SH-SY5Y (cell line): ENCODE results near the gene PRKAA1.

ENCODE experiments used
- GATA2 ChIP-seq: IDR thresholded peaks from 2 replicates; pipeline ENCODE4 v1.6.1; 2011; ENCODE audit warnings: mild to moderate bottlenecking, low read depth, low read length
- GATA3 ChIP-seq: IDR thresholded peaks from 2 replicates; pipeline ENCODE4 v1.6.1; 2011; ENCODE audit warnings: low read depth, mild to moderate bottlenecking, low read length, moderate library complexity

Gene PRKAA1

DNA sequence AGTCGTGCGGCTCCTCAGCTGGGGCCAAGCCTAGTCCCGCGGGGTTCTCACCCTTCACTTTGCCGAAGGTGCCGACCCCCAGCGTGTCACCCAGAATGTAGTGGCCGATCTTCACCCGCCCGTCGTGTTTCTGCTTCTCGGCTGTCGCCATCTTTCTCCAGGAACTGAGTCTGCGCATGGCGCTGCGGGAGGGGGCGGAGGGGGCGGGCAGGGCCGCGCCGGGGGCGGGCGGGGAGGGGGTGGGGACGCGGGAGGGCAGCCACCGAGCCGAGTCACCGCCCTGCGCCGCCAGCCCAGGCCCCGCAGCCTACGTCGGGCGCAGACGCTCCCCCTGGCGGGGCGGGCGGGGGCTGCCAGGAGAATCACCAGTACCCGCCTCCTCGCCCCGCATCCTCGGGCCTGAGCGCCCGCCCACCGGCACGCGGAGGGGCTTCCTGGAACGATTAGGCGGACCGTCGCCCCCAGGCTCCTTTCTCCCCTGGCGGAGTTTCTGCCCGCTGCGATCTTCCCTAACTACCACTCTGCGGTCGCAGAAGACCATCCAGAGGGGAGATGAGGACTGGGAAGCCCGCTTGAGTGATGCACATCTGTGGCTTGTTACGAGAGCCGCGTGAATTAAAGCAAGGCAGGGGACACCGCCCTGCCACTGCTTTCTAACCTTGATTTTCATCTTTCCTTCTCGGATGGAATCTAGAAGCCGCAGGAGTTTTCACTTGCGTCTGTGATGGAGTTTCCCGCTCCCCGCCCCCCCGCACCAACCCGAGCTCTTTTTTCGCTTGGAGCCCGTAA, at the start of gene PRKAA1:
TSS of gene PRKAA1 (minus strand) at position 363 of the 789 bp plus-strand sequence. CDS start at position 178, 185 bp downstream.
- no peak for TF ChIP-seq GATA3
- no peak for TF ChIP-seq GATA2

DNA sequence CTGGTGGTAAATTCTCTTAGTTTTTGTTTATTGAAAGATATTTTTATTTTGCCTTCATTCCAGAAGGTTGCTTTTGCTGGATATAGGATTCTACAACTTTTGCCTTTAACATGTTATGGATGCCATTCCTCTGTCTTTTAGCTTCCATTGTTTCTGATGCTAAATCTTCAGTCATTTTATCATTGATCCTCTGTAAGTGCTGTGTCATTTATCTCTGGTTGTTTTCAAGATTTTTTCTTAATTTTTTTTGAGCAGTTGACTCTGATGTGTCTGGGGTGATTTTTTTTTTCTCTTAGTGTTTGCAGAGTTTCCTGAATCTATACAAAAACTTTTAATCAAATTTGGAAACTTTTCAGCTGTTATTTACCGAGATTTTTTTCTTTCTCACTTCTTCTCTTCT, 49.4 kb upstream of the PRKAA1 start:
- TF ChIP-seq GATA2, result no peak
- TF ChIP-seq GATA3, result no peak

- TF ChIP-seq GATA2 (no peak), GATA3 (no peak)
Observed at GRCh38 chr5:40846371-40846770, 48.2 kb upstream of the PRKAA1 start.

- no peak for TF ChIP-seq GATA3
- TF ChIP-seq GATA2, result no peak
Observed at GRCh38 chr5:40844565-40844964, 46.4 kb upstream of the PRKAA1 start.

DNA sequence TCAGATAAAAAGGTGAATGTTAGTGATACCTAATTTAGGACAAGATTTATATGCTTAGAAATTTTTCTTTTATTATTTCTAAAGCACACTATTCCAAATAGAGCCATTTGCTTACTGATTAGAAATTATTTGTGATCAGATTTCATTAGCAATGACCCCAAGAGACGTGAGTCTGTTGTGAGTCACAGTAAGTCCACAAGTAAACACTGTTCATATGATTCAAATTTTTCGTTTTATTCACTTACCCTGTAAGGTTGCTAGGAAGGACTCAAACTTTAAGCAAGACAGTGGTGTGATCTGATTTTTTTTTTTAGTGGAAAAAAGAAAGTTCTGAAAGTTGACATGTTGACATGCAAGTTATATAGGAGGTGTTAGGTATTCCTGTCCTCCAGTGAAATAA, 44.2 kb upstream of the PRKAA1 start:
- TF ChIP-seq GATA2 (no peak), GATA3 (no peak)

DNA sequence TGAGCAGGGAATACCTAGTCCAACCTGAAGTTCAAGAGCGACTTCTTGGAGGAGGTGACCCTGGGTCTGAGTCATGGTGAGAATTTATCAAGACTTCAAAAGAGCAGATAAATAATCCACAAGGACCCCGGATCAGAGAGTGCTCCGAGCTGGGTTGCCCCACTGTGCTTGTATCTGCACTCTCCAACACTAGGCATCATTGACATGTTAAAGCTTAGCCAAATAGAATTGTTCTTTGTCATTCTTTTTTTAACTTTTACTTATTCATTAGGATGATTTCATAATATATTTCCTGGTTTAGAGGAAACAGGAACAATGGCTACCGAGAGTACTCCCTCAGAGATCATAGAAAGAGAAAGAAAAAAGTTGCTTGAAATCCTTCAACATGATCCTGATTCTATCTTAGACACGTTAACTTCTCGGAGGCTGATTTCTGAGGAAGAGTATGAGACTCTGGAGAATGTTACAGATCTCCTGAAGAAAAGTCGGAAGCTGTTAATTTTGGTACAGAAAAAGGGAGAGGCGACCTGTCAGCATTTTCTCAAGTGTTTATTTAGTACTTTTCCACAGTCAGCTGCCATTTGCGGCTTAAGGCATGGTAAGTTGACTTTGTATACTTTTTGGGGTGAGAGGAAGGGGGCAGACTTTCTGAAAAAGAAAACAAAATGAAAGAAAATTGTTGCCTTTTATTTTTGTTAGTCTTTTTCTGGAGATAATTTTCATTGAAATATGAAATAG, 43.1 kb upstream of the PRKAA1 start, which contains the start of gene CARD6:
TSS of gene CARD6 (plus strand) at position 300 of the 738 bp plus-strand sequence. CDS start at position 316, 16 bp downstream.
- TF ChIP-seq GATA3 (no peak), GATA2 (no peak)

DNA sequence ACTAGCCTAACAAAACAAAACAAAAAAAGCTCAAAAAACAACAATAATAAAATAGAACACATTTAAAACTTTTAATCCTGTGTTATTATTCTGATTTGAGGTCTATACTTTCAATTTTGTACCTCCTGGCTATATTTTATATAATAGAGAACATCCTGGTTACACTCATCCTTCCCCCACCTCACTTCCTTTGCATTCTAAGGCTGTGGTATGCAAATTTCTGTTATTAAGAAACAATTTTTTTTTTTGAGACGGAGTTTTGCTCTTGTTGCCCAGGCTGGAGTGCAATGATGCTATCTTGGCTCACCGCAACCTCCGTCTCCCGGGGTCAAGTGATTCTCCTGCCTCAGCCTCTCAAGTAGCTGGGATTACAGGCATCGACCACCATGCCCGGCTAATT, 39.9 kb upstream of the PRKAA1 start:
- TF ChIP-seq GATA3 (no peak), GATA2 (no peak)

DNA sequence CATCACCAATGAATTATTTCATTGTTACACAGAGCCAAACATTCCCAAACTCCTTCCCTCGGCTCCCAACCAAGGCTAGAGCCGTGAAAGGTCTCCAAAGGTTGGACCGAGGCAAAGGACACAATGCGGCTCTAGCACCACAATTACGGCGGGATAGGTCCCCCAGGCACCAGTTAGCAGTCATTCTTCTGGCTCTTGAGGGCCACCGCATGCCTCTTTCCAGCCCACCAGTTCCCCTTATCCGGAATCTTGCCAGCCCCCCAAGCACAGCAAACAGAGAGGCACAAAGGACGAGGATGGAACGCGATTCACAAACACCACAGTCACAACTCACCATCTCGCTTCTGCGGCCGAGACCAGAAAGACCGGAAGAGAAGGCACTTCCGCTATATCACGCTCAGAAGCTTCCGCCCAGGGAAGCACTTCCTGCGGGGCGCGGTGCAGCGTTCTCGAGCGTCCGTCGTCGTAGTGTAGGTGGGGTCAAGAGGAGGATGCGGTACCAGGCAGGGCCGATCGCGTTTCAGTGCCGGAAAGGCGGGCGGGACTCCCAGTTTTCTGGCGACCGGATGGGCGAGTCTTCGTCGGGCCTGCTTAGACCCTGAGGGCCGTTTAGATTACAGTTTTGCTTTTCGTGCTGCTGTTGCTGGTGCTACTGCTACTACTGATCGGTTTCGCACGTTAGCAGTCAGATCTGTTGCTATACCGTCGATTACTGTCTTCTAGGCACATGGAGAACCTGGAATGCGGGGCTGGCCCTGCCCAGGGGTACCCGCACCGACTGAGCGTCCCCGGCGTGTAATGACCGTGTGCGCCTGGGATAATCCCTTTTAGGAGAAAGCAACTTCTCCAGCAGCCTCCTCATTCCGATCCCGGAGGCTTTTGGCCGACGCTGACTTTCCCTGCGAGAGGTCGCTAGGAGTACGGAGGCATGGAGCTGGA, 36.9 kb upstream of the PRKAA1 start, which contains the start of gene RPL37:
TSS of gene RPL37 (minus strand) at position 374 of the 939 bp plus-strand sequence. CDS start at position 337, 37 bp downstream.
- TF ChIP-seq GATA3 (no peak), GATA2 (peak; percentile 4; the same call in 1 of the 2 replicates)

GRCh38 chr5:40834391-40834848, 36.2 kb upstream of the PRKAA1 start:
- TF ChIP-seq GATA2 (no peak), GATA3 (no peak)

- TF ChIP-seq GATA2 (no peak), GATA3 (no peak)
Observed at GRCh38 chr5:40833712-40834229, 35.6 kb upstream of the PRKAA1 start.

- no peak for TF ChIP-seq GATA2
Observed at GRCh38 chr5:40832345-40832744, 34.2 kb upstream of the PRKAA1 start.

DNA sequence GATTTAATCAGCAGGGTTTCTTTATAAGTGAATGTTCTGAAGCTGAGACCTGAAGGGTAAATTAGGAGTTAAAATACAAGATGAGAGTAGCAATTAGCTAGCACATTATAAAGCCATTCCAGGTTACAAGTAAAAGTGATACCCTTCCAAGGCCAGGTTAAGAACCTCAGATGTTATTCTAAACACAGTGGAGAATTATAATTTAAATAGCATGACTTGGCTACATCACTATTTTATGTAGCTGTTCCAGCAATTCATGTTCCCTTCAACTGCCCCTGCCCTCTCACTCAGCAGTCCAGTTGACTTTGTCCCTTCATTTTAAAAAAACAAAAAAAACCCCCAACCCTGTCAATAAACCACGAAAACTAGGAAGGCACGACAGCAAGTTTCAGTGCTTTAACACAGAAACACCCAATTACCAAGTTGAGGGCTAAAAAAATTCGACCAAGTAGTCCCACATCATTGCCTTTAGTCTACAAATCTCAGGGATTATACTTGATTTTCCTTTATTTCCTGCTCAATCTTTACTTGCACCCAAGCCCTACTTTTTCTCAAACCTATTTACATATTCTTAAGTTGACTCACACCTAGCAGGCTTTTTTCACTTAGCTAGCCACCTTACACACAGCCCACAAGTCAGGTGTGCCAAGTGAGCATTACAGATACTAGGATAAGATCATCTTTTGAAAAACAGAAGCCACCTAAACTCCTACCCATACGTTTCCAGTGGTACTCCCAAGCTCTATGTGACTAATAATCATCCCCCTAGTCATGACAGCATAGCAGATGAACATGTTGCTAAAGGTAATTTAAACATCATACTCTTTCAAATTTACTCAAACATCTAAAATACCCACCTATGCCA, 33.4 kb upstream of the PRKAA1 start:
- TF ChIP-seq GATA2 (no peak), GATA3 (no peak)
